DMS79 (cell line): ENCODE data around the gene DRAXIN.
A peak's percentile ranks its signal among the peaks of the same experiment; 100 is the strongest.

Source experiments
- DNase-seq: peaks from one replicate; lab custom pipeline; 2025; lab: John Stamatoyannopoulos, UW

Gene DRAXIN

DNA sequence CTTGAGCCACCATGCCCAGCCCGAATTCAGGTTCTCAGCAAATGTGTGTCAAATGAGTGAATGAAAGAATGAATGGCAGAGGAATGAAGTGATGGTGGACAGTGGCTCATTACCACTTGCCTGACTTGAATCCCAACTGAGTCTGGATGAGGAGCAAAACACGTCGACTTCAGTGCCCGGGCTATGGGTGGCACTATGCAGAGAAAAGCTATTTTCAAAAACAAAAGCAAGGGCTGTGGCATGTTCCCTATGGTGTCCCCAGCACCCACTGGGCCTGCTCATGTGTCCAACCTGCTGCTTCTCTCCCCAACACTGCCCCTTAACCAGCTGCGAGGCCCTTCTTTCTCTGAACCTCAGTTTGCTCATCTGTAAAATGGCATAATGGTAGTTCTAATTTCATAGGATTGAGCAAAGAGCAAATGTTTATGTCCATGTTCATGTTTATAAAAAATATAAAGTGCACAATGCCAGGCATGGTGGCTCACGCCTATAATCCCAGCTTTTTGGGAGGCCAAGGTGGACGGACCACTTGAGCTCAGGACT lies 6.2 kb upstream of the DRAXIN start:
- DNase-seq, result no peak

GRCh38 chr1:11688506-11688905 lies 3.0 kb upstream of the DRAXIN start:
- no peak for DNase-seq

DNA sequence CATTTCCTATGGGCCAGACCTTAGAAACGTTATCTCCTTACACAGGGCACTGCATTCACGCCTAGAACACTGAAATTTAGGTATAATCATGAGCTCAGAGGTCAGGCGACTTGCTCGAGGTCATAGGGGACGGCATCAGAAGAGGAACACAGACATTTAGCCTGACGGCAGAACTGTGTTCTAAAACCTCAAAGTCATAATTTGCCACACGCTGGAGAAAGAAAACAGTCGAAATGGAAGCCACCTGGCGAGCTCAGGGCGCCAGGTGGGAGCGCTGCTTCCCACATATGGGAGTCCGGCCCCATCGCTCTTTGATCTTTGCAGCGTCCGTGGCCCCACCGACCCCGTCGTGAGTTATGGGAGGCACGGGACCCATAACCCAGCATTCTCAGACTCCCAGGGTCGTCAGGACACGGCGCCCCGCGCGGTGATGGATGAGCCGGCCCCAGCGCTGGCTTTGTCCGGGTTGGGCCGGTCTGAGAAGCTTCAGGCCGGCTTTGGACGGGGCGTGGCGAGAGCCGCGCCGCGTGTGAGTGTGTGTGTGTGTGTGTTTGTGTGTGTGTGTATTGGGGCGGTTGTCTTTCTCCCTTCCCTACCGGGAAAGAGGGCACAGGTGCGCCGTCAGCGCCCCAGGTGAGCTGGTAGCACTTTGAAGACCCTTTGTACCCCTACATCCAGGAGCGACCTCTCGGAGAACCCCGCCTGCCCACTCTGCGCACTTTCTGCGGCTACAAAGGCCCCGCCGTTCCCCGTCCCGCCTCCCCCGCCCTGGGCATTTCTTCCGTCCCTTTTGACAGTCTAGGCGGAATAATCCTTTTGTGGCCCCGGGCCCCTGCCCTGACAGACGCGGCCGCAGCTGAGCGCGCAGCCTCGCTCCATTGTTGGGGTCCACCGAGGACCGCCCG lies 861 bp upstream of the DRAXIN start:
- peak; percentile 47 for DNase-seq

GRCh38 chr1:11691928-11692711 lies 610 bp downstream of the DRAXIN start:
- DNase-seq, result no peak

DNA sequence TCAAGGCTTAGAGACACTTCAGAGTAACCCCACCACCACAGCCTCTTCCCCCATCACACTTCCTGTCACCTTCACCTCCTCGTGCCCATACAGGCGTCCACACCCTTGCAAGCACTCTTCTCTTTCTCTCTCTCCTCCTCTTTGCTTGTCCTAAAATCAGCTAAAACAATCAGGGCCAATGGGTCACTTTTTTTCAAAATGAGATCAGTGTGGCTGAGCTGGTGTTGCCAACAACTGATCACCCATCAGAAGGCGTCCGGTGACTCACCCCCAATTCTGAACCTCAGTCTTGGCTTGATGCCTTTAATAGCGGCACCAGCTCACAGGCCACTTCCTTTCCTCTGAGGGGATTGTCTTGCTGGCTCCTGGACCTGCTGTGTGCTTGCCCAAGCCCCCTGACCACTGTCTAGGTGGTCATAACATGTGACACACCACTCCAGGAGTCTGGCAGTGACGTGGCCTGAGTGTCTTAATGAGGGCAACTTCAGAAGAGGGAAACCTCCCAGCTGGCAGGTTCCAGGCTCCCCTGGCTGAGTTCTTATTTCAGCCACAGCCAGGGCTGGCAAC lies 1.6 kb downstream of the DRAXIN start:
- DNase-seq, result no peak

- DNase-seq, result no peak
Observed at GRCh38 chr1:11693917-11694316, 2.4 kb downstream of the DRAXIN start.

- no peak for DNase-seq
Observed at GRCh38 chr1:11695861-11696260, 4.4 kb downstream of the DRAXIN start.

DNA sequence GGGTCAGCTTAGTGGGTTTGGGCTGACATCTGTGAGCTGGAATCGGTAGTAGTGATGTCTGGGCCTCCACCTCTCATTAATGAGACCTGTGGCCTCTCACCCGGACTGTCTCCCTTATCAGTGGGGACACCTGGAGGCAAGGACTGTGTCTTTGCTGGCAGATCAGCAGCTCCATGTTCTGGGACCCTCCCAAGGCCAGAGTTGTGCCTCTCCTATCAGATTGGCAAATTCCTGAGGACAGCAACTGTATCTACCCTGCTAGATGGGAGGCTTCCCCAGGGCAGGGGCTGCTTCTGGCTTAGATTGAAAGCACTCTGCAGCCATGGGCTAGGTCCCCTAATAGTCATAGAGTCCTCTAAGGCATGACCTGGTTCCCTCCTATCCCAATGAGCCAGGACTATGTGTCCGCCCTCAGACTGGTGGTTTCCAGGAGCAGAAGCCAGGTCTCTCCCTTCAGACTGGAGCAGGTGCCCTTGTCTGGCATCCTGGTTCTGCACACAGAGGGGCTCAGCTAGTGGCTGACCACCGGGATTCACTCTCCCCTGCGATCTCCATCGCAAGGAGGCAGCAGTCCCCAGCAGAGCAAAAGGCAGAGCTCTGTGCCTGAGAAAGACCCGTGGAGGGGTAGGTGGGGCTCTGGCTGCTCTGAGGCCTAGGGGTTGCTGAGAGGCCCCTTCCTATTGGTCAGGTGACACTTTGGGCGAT lies 5.8 kb downstream of the DRAXIN start:
- DNase-seq, result no peak

- DNase-seq, result no peak
Observed at GRCh38 chr1:11697893-11698210, 6.3 kb downstream of the DRAXIN start.

DNA sequence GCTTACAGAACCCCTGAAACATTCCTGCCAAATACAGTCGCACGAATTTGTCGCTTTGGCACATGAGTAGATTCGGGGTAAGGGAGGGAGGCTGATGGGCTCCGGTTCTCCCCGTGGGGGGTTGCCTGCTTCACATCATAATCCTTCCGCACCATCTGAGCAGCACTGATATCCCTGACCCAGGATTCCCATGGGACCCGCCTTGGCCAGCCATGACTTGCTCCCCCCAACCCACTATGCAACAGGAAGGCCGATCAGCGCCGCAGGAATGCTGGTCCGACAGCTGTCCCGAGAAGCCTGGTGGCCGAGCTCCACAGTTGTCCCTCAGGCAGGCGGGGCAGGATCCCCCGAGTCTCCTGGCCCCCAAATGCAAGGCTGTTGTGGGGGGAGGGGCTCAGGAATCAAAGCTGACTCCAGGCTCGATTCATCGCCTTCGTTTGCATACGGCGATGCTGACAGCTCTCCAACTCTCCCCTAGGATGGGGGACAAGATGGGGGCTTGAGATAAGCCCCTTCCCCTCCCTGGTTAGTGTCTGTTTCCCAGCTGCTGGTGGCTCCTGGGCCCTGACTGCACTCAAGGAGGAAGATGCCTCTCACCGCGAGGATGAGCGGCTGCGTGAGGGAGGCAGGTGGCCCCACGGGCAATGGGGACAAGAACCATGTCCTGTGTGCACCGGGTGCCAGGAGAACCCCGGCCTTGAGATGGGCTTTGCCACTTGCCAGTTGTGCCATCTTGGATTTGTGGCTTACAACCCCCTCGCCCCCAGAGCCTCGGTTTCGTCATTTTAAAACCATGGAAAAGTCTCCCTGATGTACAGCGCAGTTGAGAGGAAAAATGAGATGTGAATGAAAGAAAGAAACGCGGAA lies 9.3 kb downstream of the DRAXIN start:
- no peak for DNase-seq

DNA sequence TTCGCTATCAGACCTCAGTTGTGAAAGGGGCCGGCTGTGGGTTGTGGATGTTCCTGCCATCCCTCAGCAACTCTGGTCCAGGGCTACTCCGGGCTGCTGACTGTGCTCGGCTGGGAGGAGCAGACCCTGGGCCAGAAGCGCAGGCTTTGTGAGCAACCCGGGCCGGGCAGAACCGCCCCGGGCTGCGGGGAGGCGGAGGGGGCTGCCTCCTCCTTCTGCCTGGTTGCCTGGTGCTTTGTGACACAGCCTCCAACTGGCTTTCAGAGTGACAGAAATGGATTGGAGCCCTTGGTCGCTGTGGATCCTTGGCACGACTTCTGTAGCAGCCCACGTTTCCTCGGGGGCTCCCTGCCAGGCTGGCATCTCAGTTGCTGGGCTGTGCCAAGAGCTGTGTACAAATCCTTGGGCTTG lies 10.0 kb downstream of the DRAXIN start:
- DNase-seq, result no peak

DNA sequence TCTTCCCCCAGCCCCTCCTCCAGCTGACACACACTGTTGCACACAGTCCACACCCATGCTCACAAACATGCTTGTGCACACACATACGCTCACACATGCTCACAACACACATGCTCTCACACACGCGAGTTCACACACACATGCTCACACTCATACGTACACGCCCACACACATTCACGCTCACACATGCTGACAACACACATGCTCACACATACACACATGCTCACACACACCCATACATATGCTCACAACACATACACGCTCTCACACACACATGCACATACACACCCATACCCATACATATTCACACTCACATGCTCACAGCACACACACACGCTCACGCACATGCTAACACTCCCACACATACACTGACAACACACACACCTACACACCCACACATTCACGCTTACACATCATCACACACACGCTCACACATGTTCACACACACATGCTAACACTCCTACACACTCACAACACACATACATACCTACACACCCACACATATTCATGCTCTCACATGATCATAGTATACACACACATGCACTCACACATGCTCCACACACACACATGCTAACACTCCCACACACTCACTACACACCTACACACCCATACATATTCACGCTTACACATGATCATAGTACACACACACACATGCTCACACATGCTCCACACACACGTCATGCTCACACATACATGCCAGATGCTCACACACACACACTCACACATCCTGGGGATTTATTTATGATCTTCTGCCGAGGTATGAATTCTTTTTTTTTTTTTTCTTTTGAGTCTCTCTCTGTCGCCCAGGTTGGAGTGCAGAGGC lies 10.7 kb downstream of the DRAXIN start:
- DNase-seq, result no peak

DNA sequence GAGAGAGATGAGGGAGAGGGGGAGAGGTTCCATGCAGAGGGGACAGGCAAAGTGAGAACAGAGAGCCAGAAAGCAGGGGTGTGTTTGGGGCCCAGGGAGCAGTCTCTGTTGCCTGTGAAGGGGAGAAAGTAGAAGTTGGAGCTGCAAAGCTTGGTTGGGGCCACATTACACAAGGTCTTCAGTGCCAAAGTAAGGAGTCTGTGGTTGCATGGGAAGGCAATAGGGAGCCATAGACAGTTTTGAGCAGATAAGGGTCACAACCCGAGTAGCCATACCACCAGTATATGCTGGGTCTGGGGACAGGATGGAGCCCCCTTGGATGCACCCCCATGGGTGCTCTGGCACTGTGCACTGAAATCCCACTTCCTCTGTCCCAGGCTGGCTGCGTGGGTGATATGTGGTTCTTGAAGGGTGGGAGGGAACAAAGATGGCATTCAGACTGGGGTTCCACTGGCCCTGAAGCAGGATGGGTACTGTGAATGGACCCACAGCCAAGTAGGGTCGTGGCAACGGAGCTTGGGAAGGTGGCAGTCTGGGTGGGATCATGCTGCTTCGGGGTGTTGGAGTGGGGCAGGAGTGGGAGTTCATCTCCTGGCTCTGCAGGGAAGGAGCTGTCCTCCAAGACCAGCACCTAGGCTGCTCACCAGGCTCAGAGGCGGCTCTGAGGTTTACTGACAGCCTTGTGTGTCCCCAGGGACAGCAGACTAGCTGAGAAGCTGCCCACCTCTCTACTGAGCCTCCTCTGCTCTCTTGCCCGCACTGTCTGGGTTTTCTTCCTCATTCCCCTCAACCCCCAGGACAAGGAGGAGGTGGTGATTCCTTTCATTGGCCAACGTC lies 12.1 kb downstream of the DRAXIN start:
- no peak for DNase-seq

DNA sequence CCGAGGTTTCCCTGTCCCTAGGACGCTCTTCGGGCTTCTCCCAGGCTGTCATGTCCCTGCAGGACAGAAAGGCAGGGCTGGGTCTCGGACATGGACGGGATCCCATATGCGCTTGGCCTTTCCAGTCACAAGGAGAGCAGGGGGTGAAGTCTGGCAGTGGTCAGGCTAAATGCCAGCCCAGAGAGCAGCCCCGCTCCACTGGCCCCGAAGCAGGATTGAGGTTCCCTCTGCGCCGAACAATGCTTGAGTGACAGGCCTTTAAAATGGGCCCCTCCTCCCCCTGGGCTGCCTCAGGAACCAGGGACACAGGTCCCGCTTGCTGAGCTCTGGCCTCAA lies 12.7 kb downstream of the DRAXIN start:
- no peak for DNase-seq

DNA sequence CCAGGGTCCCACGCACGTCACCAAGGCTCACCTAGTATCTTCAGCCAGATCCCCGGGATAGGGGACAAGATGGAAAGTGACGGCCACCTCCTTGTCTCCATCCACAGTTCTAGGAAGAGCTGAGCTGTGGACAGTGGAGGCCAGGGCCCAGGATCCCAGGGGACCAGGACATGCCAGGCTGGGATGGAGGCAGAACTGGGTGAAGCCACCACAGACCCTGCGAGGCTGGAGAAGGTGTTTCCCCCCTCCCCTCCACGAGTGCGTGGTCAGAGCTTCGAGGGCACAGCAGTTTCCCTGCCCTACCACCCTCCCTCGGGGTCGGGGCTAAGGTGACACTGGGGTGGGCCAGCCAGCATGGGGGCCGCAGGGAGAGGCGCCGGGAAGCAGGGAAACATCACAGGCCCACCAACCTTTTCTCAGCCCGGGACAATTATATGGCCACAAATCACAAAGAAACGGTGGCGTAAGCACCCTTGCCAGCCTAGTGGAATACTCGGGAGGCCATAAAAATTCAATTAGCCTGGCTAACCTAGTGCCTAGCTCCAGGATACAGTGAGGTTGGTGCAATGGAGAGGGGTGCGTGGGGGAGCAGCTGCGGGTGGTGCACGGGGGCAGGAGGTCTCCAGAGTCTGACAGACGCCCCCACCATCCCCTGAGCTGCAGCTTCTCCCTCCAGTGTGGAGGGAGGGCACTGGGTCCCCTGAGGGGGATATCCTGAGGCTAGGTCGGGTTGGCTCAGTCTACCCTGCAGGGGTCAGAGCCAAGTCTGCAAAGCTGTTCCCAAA lies 13.4 kb downstream of the DRAXIN start:
- DNase-seq, result no peak

DNA sequence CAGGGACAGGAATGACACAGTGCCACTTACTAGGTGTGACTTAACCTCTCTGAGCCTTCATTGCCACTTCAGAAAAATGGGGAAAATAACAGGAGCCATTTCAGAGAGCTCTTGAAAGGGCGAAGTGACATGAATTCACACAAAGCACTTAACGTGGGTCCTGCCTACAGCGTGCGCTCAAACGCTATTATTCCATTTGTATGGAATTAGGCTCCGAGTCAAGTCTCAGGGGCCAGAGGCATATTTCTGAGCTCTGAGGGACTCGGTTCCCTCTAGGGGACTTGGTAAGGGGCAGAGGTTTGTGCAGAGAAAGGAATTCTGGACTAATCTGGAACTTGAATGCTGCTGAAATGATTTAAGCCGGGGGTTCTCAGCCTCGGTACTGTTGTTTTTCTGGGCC lies 14.1 kb downstream of the DRAXIN start:
- no peak for DNase-seq

DNA sequence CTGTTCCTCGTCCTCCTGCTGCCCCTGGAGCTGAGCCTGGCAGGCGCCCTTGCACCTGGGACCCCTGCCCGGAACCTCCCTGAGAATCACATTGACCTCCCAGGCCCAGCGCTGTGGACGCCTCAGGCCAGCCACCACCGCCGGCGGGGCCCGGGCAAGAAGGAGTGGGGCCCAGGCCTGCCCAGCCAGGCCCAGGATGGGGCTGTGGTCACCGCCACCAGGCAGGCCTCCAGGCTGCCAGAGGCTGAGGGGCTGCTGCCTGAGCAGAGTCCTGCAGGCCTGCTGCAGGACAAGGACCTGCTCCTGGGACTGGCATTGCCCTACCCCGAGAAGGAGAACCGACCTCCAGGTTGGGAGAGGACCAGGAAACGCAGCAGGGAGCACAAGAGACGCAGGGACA lies 14.8 kb downstream of the DRAXIN start:
- no peak for DNase-seq

GRCh38 chr1:11707621-11708276 lies 16.2 kb downstream of the DRAXIN start:
- peak; percentile 95 for DNase-seq
